MM.1S (cell line): ENCODE data around the gene ASPSCR1.

Experiments
- DNase-seq: peaks from one replicate; pipeline ENCODE4 v3.0.0-alpha.2; 2015
- H2AFZ ChIP-seq: fragments of 300-600 bp; sonication (generic); 2 replicates; pipeline ENCODE4 v1.6.0; 2016; ENCODE audit warnings: antibody characterized with exemption, low read length
- H3F3A ChIP-seq: fragments of 300-600 bp; sonication (generic); 2 replicates; pipeline ENCODE4 v1.6.1; 2016; ENCODE audit warnings: mild to moderate bottlenecking, antibody characterized with exemption, low read length, moderate library complexity, mixed read lengths; ENCODE audit not compliant: insufficient read depth
- H3K27ac ChIP-seq: fragments of 300-600 bp; sonication (generic); 2 replicates; pipeline ENCODE4 v1.5.1; 2016; ENCODE audit warnings: mild to moderate bottlenecking, low read length
- H3K27me3 ChIP-seq: fragments of 300-600 bp; sonication (generic); replicated peaks from 2 replicates; pipeline ENCODE4 v1.6.0; 2016; ENCODE audit warnings: low read length; ENCODE audit not compliant: insufficient read depth
- H3K36me3 ChIP-seq: fragments of 300-600 bp; sonication (generic); replicated peaks from 2 replicates; pipeline ENCODE4 v1.6.1; 2016; ENCODE audit warnings: mild to moderate bottlenecking, low read length, mixed read lengths; ENCODE audit not compliant: insufficient read depth
- H3K4me1 ChIP-seq: fragments of 300-600 bp; sonication (generic); 2 replicates; pipeline ENCODE4 v1.6.1; 2016; ENCODE audit warnings: low read length, mixed read lengths
- H3K4me2 ChIP-seq: fragments of 300-600 bp; sonication (generic); 2 replicates; pipeline ENCODE4 v1.6.0; 2016; ENCODE audit warnings: low read depth, low read length
- H3K4me3 ChIP-seq: fragments of 300-600 bp; sonication (generic); 2 replicates; pipeline ENCODE4 v1.5.1; 2016; ENCODE audit warnings: low read length, mixed read lengths
- H3K79me2 ChIP-seq: fragments of 300-600 bp; sonication (generic); 2 replicates; pipeline ENCODE4 v1.6.1; 2016; ENCODE audit warnings: mixed run types, low read length, mixed read lengths
- H3K9ac ChIP-seq: fragments of 300-600 bp; sonication (generic); 2 replicates; pipeline ENCODE4 v1.6.1; 2016; ENCODE audit warnings: low read length, mixed read lengths
- H3K9me2 ChIP-seq: fragments of 300-600 bp; sonication (generic); replicated peaks from 2 replicates; pipeline ENCODE4 v1.6.1; 2016; ENCODE audit warnings: mild to moderate bottlenecking, low read length, mixed read lengths; ENCODE audit not compliant: insufficient read depth
- H3K9me3 ChIP-seq: fragments of 300-600 bp; sonication (generic); replicated peaks from 2 replicates; pipeline ENCODE4 v1.6.1; 2016; ENCODE audit warnings: mild to moderate bottlenecking, low read length, mixed read lengths; ENCODE audit not compliant: insufficient read depth
- H4K20me1 ChIP-seq: fragments of 300-600 bp; sonication (generic); 2 replicates; pipeline ENCODE4 v1.6.1; 2016; ENCODE audit warnings: mild to moderate bottlenecking, low read length, moderate library complexity, mixed read lengths; ENCODE audit not compliant: insufficient read depth
- EZH2 ChIP-seq: fragments of 300-600 bp; sonication (generic); optimal IDR thresholded peaks from 2 replicates; pipeline ENCODE3; 2017; ENCODE audit warnings: low read depth, mild to moderate bottlenecking, antibody characterized with exemption, low read length, mixed read lengths
- EZH2phosphoT487 ChIP-seq: fragments of 300-600 bp; sonication (generic); IDR thresholded peaks from 2 replicates; pipeline ENCODE4 v1.6.1; 2018; ENCODE audit warnings: antibody characterized with exemption, low read length
- TF ChIP-seq, protein P1 (sequence below): fragments of 300-600 bp; sonication (generic); IDR thresholded peaks from 2 replicates; pipeline ENCODE4 v1.5.1; 2016; ENCODE audit warnings: antibody characterized with exemption, low read length, mixed read lengths

ASPSCR1 gene

GRCh38 chr17:82043507-82043906 lies 66.1 kb downstream of the ASPSCR1 start:
- H3K27ac ChIP-seq, result no peak overlapping the region
- DNase-seq, result no peak
- no peaks in the 10 kb centered on the region for H3F3A ChIP-seq
- H3K9me2 ChIP-seq, result no peaks in the 10 kb centered on the region
- no peaks in the 10 kb centered on the region for H3K4me1 ChIP-seq
- H3K4me3 ChIP-seq, result no peak overlapping the region
- no peaks in the 10 kb centered on the region for H3K79me2 ChIP-seq
- no peak overlapping the region for H3K9ac ChIP-seq
- H2AFZ ChIP-seq, result no peak overlapping the region
- H3K9me3 ChIP-seq, result no peaks in the 10 kb centered on the region
- H3K27me3 ChIP-seq, result 0 out of 2 replicates have a peak, but pooled peaks cover 6% of the 10 kb centered on the region
- H3K4me2 ChIP-seq, result no peak overlapping the region
- TF ChIP-seq EZH2phosphoT487 (no peak), EZH2 (no peak)
- TF ChIP-seq, protein P1, sequence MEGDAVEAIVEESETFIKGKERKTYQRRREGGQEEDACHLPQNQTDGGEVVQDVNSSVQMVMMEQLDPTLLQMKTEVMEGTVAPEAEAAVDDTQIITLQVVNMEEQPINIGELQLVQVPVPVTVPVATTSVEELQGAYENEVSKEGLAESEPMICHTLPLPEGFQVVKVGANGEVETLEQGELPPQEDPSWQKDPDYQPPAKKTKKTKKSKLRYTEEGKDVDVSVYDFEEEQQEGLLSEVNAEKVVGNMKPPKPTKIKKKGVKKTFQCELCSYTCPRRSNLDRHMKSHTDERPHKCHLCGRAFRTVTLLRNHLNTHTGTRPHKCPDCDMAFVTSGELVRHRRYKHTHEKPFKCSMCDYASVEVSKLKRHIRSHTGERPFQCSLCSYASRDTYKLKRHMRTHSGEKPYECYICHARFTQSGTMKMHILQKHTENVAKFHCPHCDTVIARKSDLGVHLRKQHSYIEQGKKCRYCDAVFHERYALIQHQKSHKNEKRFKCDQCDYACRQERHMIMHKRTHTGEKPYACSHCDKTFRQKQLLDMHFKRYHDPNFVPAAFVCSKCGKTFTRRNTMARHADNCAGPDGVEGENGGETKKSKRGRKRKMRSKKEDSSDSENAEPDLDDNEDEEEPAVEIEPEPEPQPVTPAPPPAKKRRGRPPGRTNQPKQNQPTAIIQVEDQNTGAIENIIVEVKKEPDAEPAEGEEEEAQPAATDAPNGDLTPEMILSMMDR, result no peak
- H3K36me3 ChIP-seq, result no peaks in the 10 kb centered on the region; the same call in 1 of the 2 replicates
- H4K20me1 ChIP-seq, result no peaks in the 10 kb centered on the region

DNA sequence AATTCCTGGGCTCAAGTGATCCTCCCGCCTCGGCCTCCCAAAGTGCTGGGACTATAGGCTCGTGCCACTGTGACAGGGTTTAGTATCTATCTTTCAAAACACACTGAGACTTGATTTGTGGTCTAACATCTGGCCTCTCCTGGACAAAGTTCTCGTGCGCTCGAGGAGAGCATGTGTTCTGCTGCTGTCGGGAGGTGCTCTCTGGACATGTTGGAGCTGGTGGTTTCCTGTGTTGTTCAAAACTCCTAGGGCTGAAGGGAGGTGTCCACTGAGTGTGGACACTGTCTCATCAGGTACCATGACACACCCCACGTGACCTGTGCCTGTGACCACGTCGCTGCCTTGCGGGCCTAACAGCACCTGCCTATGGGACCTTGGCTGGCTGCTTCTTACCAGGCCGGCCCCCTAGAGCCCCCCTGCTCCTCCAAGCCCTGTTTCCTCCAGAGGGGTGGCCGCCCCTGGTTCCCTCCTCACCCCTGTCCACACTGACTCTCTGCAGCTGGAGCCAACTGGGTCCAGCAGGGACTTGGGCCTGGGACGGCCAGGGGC lies 68.6 kb downstream of the ASPSCR1 start:
- Histone ChIP-seq H3K9me3 (no peaks in the 10 kb centered on the region), H4K20me1 (no peaks in the 10 kb centered on the region), H3K4me2 (no peak overlapping the region), H3K4me3 (no peak overlapping the region), H3F3A (no peaks in the 10 kb centered on the region), H3K4me1 (no peaks in the 10 kb centered on the region), H3K27ac (no peak overlapping the region), H3K79me2 (peaks cover 3% of the 10 kb centered on the region; the same call in 1 of the 2 replicates), H3K36me3 (no peaks in the 10 kb centered on the region; the same call in 1 of the 2 replicates), H3K27me3 (0 out of 2 replicates have a peak, but pooled peaks cover 4% of the 10 kb centered on the region), H3K9ac (no peak overlapping the region), H2AFZ (no peak overlapping the region), H3K9me2 (no peaks in the 10 kb centered on the region)
- no peak for DNase-seq
- TF ChIP-seq EZH2phosphoT487, result no peak
- no peak for TF ChIP-seq EZH2
- TF ChIP-seq, protein P1, result no peak

GRCh38 chr17:82046903-82047302 lies 69.5 kb downstream of the ASPSCR1 start:
- H3K4me2 ChIP-seq, result no peak overlapping the region
- DNase-seq, result no peak
- H3K36me3 ChIP-seq, result no peaks in the 10 kb centered on the region; the same call in 1 of the 2 replicates
- H4K20me1 ChIP-seq, result no peaks in the 10 kb centered on the region
- H3F3A ChIP-seq, result no peaks in the 10 kb centered on the region
- H3K4me3 ChIP-seq, result no peak overlapping the region
- no peaks in the 10 kb centered on the region for H3K27me3 ChIP-seq
- no peaks in the 10 kb centered on the region for H3K9me2 ChIP-seq
- no peaks in the 10 kb centered on the region for H3K4me1 ChIP-seq
- peaks cover 4% of the 10 kb centered on the region; the same call in 1 of the 2 replicates for H3K79me2 ChIP-seq
- TF ChIP-seq EZH2 (no peak), EZH2phosphoT487 (no peak)
- TF ChIP-seq, protein P1, result no peak
- H2AFZ ChIP-seq, result no peak overlapping the region
- no peaks in the 10 kb centered on the region for H3K9me3 ChIP-seq
- no peak overlapping the region for H3K27ac ChIP-seq
- no peak overlapping the region for H3K9ac ChIP-seq
